Activated CD4-positive, CD25-positive, alpha-beta regulatory T cell treated with anti-CD3 and anti-CD28 coated beads, Interleukin-2, amount 50 U/mL, for 16 hours (primary cell): ENCODE results near the gene LYRM2.
"Not testable (repeated sequence)": the region's sequence is repeated elsewhere in the genome, so short reads cannot be mapped to it uniquely, and the experiment has no call there.

Experiments used
- DNase-seq: peaks from one replicate; pipeline ENCODE4 v3.0.0-alpha.2; 2020; ENCODE audit warnings: low read depth, low spot score

LYRM2 gene

GRCh38 chr6:89649682-89650081, 11.1 kb upstream of the LYRM2 start:
- no peak for DNase-seq

GRCh38 chr6:89644864-89645263, 6.3 kb upstream of the LYRM2 start:
- DNase-seq: no peak

GRCh38 chr6:89643406-89643805, 4.9 kb upstream of the LYRM2 start:
- DNase-seq: no peak

GRCh38 chr6:89642956-89643355, 4.4 kb upstream of the LYRM2 start:
- DNase-seq: no peak

- DNase-seq: not testable (repeated sequence)
Observed at GRCh38 chr6:89641581-89641980, 3.0 kb upstream of the LYRM2 start.

- no peak for DNase-seq
Observed at GRCh38 chr6:89640804-89641203, 2.3 kb upstream of the LYRM2 start.

GRCh38 chr6:89637960-89638319, 607 bp downstream of the LYRM2 start:
- DNase-seq: no peak

- not testable (repeated sequence) for DNase-seq
Observed at GRCh38 chr6:89636412-89636811, 2.1 kb downstream of the LYRM2 start.

- no peak for DNase-seq
Observed at GRCh38 chr6:89630488-89630887, 8.1 kb downstream of the LYRM2 start.

- DNase-seq: no peak
Observed at GRCh38 chr6:89623749-89624148, 14.8 kb downstream of the LYRM2 start.

- DNase-seq: no peak
Observed at GRCh38 chr6:89619567-89619966, 19.0 kb downstream of the LYRM2 start.

- DNase-seq: no peak
Observed at GRCh38 chr6:89618026-89618425, 20.5 kb downstream of the LYRM2 start.

GRCh38 chr6:89616531-89616930, 22.0 kb downstream of the LYRM2 start:
- no peak for DNase-seq

- DNase-seq: no peak
Observed at GRCh38 chr6:89615882-89616281, 22.7 kb downstream of the LYRM2 start.

GRCh38 chr6:89613790-89614189, 24.8 kb downstream of the LYRM2 start:
- DNase-seq: no peak

- DNase-seq: no peak
Observed at GRCh38 chr6:89612121-89612520, 26.4 kb downstream of the LYRM2 start.

- DNase-seq: no peak
Observed at GRCh38 chr6:89611666-89612065, 26.9 kb downstream of the LYRM2 start.

- peak; percentile 55 for DNase-seq
Observed at GRCh38 chr6:89610149-89610642, 28.4 kb downstream of the LYRM2 start.

- no peak for DNase-seq
Observed at GRCh38 chr6:89605861-89606260, 32.7 kb downstream of the LYRM2 start.

- no peak for DNase-seq
Observed at GRCh38 chr6:89604653-89605052, 33.9 kb downstream of the LYRM2 start.

- DNase-seq: no peak
Observed at GRCh38 chr6:89602166-89602565, 36.4 kb downstream of the LYRM2 start.

GRCh38 chr6:89599727-89600126, 38.8 kb downstream of the LYRM2 start:
- no peak for DNase-seq

- no peak for DNase-seq
Observed at GRCh38 chr6:89597988-89598387, 40.6 kb downstream of the LYRM2 start.

- no peak for DNase-seq
Observed at GRCh38 chr6:89597372-89597771, 41.2 kb downstream of the LYRM2 start.

GRCh38 chr6:89596484-89596883, 42.1 kb downstream of the LYRM2 start:
- no peak for DNase-seq
